Measurements from ENCODE around the gene GOLGA3.

- TF ChIP-seq POLR2A (IDR thresholded peaks at IDR 0.05) (no peak), CTCF (IDR thresholded peaks at IDR 0.05) (no peak)
These were observed 51.1 kb downstream of the GOLGA3 start for GRCh38 chr12:132777614-132778013.
